Karpas-422 (cell line): Measurements from ENCODE around the gene GRM4. TPM values are rescaled to one million over a fixed set of nuclear protein-coding genes. Genes with fewer than 3 reads are reported as not detected.

Source experiments
- DNase-seq: peaks from one replicate; pipeline ENCODE4 v3.0.0-alpha.2; 2015
- H2AFZ ChIP-seq: fragments of 200-600 bp; sonication (generic); 2 replicates; pipeline ENCODE4 v1.6.1; 2014; ENCODE audit warnings: antibody characterized with exemption, low read length, mixed read lengths
- H3K27ac ChIP-seq: fragments of 200-600 bp; sonication (generic); 2 replicates; pipeline ENCODE4 v1.5.1; 2014; ENCODE audit warnings: mild to moderate bottlenecking, low read length, moderate library complexity
- H3K27me3 ChIP-seq: fragments of 200-600 bp; sonication (generic); 2 replicates; pipeline ENCODE4 v1.6.1; 2014; ENCODE audit warnings: low read length, mixed read lengths
- H3K36me3 ChIP-seq: fragments of 200-600 bp; sonication (generic); 2 replicates; pipeline ENCODE4 v1.6.1; 2014; ENCODE audit warnings: low read length, mixed read lengths; ENCODE audit not compliant: insufficient read depth
- H3K4me1 ChIP-seq: fragments of 200-600 bp; sonication (generic); 2 replicates; pipeline ENCODE4 v1.6.1; 2014; ENCODE audit warnings: mild to moderate bottlenecking, low read length, mixed read lengths
- H3K4me2 ChIP-seq: fragments of 200-600 bp; sonication (generic); 2 replicates; pipeline ENCODE4 v1.6.1; 2014; ENCODE audit warnings: low read length, low read depth, mild to moderate bottlenecking; ENCODE audit not compliant: poor library complexity, severe bottlenecking
- H3K4me3 ChIP-seq: fragments of 200-600 bp; sonication (generic); 2 replicates; pipeline ENCODE4 v1.5.1; 2014; ENCODE audit warnings: mild to moderate bottlenecking, antibody characterized with exemption, low read length, mixed read lengths
- H3K79me2 ChIP-seq: fragments of 200-600 bp; sonication (generic); 2 replicates; pipeline ENCODE4 v1.6.1; 2014; ENCODE audit warnings: mild to moderate bottlenecking, low read length, mixed read lengths
- H3K9ac ChIP-seq: fragments of 200-600 bp; sonication (generic); 2 replicates; pipeline ENCODE4 v1.6.0; 2014; ENCODE audit warnings: low read length
- H3K9me2 ChIP-seq: fragments of 200-600 bp; sonication (generic), shearing (Covaris generic); replicated peaks from 2 replicates; pipeline ENCODE4 v1.6.0; 2014; ENCODE audit warnings: mild to moderate bottlenecking, low read length, moderate library complexity; ENCODE audit not compliant: insufficient read depth
- H3K9me3 ChIP-seq: fragments of 300-700, 200-600 bp; sonication (generic); 2 replicates; pipeline ENCODE4 v1.6.1; 2014; ENCODE audit warnings: low read length, mixed read lengths
- H4K20me1 ChIP-seq: fragments of 200-600 bp; sonication (generic); 2 replicates; pipeline ENCODE4 v1.6.1; 2014; ENCODE audit warnings: mild to moderate bottlenecking, antibody characterized with exemption, low read length, low read depth; ENCODE audit not compliant: insufficient read depth
- total RNA-seq: library from RNA; depleted of rRNA; stranded (reverse); fragments of >200 nt; shearing (Covaris generic); gene quantifications from 2 replicates; pipeline ENCODE4 v1.2.3, GENCODE V29; 2014; ENCODE audit warnings: low replicate concordance

The GRM4 gene
- total RNA-seq, 1 experiment from 2014 or later, result not detected

GRCh38 chr6:34086558-34086957, 59.3 kb downstream of the GRM4 start:
- H3K4me1 ChIP-seq, result no peaks in the 10 kb centered on the region
- H3K36me3 ChIP-seq, result no peaks in the 10 kb centered on the region
- DNase-seq, result no peak
- H3K9me3 ChIP-seq, result no peaks in the 10 kb centered on the region
- no peak overlapping the region for H3K27ac ChIP-seq
- H3K9ac ChIP-seq, result no peak overlapping the region
- H3K79me2 ChIP-seq, result no peaks in the 10 kb centered on the region
- H3K4me2 ChIP-seq, result no peak overlapping the region
- H2AFZ ChIP-seq, result no peak overlapping the region
- no peaks in the 10 kb centered on the region for H4K20me1 ChIP-seq
- H3K27me3 ChIP-seq, result no peaks in the 10 kb centered on the region
- H3K4me3 ChIP-seq, result no peak overlapping the region
- no peaks in the 10 kb centered on the region for H3K9me2 ChIP-seq

GRCh38 chr6:34085453-34086170, 60.3 kb downstream of the GRM4 start:
- H3K4me1 ChIP-seq, result no peaks in the 10 kb centered on the region
- no peaks in the 10 kb centered on the region for H4K20me1 ChIP-seq
- no peaks in the 10 kb centered on the region for H3K9me3 ChIP-seq
- H3K27ac ChIP-seq, result no peak overlapping the region
- H3K27me3 ChIP-seq, result no peaks in the 10 kb centered on the region
- H2AFZ ChIP-seq, result no peak overlapping the region
- no peak overlapping the region for H3K4me2 ChIP-seq
- DNase-seq, result no peak
- no peaks in the 10 kb centered on the region for H3K36me3 ChIP-seq
- H3K79me2 ChIP-seq, result no peaks in the 10 kb centered on the region
- H3K9me2 ChIP-seq, result no peaks in the 10 kb centered on the region
- no peak overlapping the region for H3K9ac ChIP-seq
- H3K4me3 ChIP-seq, result no peak overlapping the region

GRCh38 chr6:34084591-34085290, 61.1 kb downstream of the GRM4 start:
- no peak overlapping the region for H2AFZ ChIP-seq
- H3K79me2 ChIP-seq, result no peaks in the 10 kb centered on the region
- H3K4me2 ChIP-seq, result no peak overlapping the region
- no peak overlapping the region for H3K9ac ChIP-seq
- H3K27me3 ChIP-seq, result no peaks in the 10 kb centered on the region
- no peaks in the 10 kb centered on the region for H3K4me1 ChIP-seq
- H3K36me3 ChIP-seq, result no peaks in the 10 kb centered on the region
- no peak for DNase-seq
- H3K4me3 ChIP-seq, result no peak overlapping the region
- no peaks in the 10 kb centered on the region for H3K9me2 ChIP-seq
- H3K27ac ChIP-seq, result no peak overlapping the region
- H4K20me1 ChIP-seq, result no peaks in the 10 kb centered on the region
- no peaks in the 10 kb centered on the region for H3K9me3 ChIP-seq

- H3K9ac ChIP-seq, result no peak overlapping the region
- H3K4me3 ChIP-seq, result no peak overlapping the region
- H3K9me2 ChIP-seq, result no peaks in the 10 kb centered on the region
- no peaks in the 10 kb centered on the region for H3K9me3 ChIP-seq
- H3K79me2 ChIP-seq, result no peaks in the 10 kb centered on the region
- H3K36me3 ChIP-seq, result no peaks in the 10 kb centered on the region
- H3K4me2 ChIP-seq, result no peak overlapping the region
- H4K20me1 ChIP-seq, result no peaks in the 10 kb centered on the region
- DNase-seq, result no peak
- H3K4me1 ChIP-seq, result no peaks in the 10 kb centered on the region
- H2AFZ ChIP-seq, result no peak overlapping the region
- H3K27ac ChIP-seq, result no peak overlapping the region
- no peaks in the 10 kb centered on the region for H3K27me3 ChIP-seq
Observed at GRCh38 chr6:34082864-34083626, 62.8 kb downstream of the GRM4 start.

GRCh38 chr6:34082348-34082747, 63.5 kb downstream of the GRM4 start:
- no peaks in the 10 kb centered on the region for H3K36me3 ChIP-seq
- no peaks in the 10 kb centered on the region for H3K79me2 ChIP-seq
- no peaks in the 10 kb centered on the region for H3K4me1 ChIP-seq
- no peak overlapping the region for H3K27ac ChIP-seq
- no peaks in the 10 kb centered on the region for H3K9me3 ChIP-seq
- no peak overlapping the region for H3K4me2 ChIP-seq
- H4K20me1 ChIP-seq, result no peaks in the 10 kb centered on the region
- DNase-seq, result no peak
- H3K27me3 ChIP-seq, result no peaks in the 10 kb centered on the region
- no peak overlapping the region for H3K4me3 ChIP-seq
- no peak overlapping the region for H3K9ac ChIP-seq
- no peaks in the 10 kb centered on the region for H3K9me2 ChIP-seq
- no peak overlapping the region for H2AFZ ChIP-seq

GRCh38 chr6:34080357-34080756, 65.5 kb downstream of the GRM4 start:
- no peak for DNase-seq
- Histone ChIP-seq H3K4me3 (no peak overlapping the region), H3K79me2 (no peaks in the 10 kb centered on the region), H3K27me3 (no peaks in the 10 kb centered on the region), H3K4me1 (no peaks in the 10 kb centered on the region), H3K9ac (no peak overlapping the region), H4K20me1 (no peaks in the 10 kb centered on the region), H2AFZ (no peak overlapping the region), H3K9me2 (no peaks in the 10 kb centered on the region), H3K9me3 (no peaks in the 10 kb centered on the region), H3K36me3 (no peaks in the 10 kb centered on the region), H3K27ac (no peak overlapping the region), H3K4me2 (no peak overlapping the region)

GRCh38 chr6:34079899-34080298, 66.0 kb downstream of the GRM4 start:
- no peaks in the 10 kb centered on the region for H3K79me2 ChIP-seq
- no peaks in the 10 kb centered on the region for H3K4me1 ChIP-seq
- no peak overlapping the region for H3K4me3 ChIP-seq
- H3K36me3 ChIP-seq, result no peaks in the 10 kb centered on the region
- H3K9me3 ChIP-seq, result no peaks in the 10 kb centered on the region
- no peaks in the 10 kb centered on the region for H3K27me3 ChIP-seq
- no peak overlapping the region for H3K4me2 ChIP-seq
- DNase-seq, result no peak
- no peaks in the 10 kb centered on the region for H3K9me2 ChIP-seq
- no peak overlapping the region for H3K27ac ChIP-seq
- no peaks in the 10 kb centered on the region for H4K20me1 ChIP-seq
- no peak overlapping the region for H2AFZ ChIP-seq
- no peak overlapping the region for H3K9ac ChIP-seq

GRCh38 chr6:34075906-34076305, 70.0 kb downstream of the GRM4 start:
- H3K9me2 ChIP-seq, result no peaks in the 10 kb centered on the region
- no peak overlapping the region for H2AFZ ChIP-seq
- H3K9me3 ChIP-seq, result peaks cover 16% of the 10 kb centered on the region
- no peak overlapping the region for H3K27ac ChIP-seq
- H3K79me2 ChIP-seq, result no peaks in the 10 kb centered on the region
- no peak overlapping the region for H3K4me3 ChIP-seq
- no peak overlapping the region for H3K4me2 ChIP-seq
- no peak for DNase-seq
- H3K4me1 ChIP-seq, result no peaks in the 10 kb centered on the region
- no peaks in the 10 kb centered on the region for H3K36me3 ChIP-seq
- H3K27me3 ChIP-seq, result no peaks in the 10 kb centered on the region
- no peaks in the 10 kb centered on the region for H4K20me1 ChIP-seq
- no peak overlapping the region for H3K9ac ChIP-seq
